LNCaP clone FGC (cell line): ENCODE measurements around the gene WDR1.

ENCODE experiments used
- DNase-seq: peaks from one replicate; pipeline ENCODE4 v3.0.0-alpha.2; 2011; ENCODE audit warnings: low read depth
- H3K4me3 ChIP-seq: 2 replicates; pipeline ENCODE4 v1.5.1; 2011; ENCODE audit warnings: mild to moderate bottlenecking, low read depth, low read length, control low read depth
- CTCF ChIP-seq: IDR thresholded peaks from 2 replicates; pipeline ENCODE4 v1.5.1; 2012; ENCODE audit warnings: mild to moderate bottlenecking; ENCODE audit not compliant: control insufficient read depth, insufficient read depth; ENCODE audit errors: extremely low read depth

WDR1 gene

GRCh38 chr4:10113362-10114047, 3.1 kb downstream of the WDR1 start:
- no peak for DNase-seq
- H3K4me3 ChIP-seq: no peak overlapping the region
- TF ChIP-seq CTCF: no peak

DNA sequence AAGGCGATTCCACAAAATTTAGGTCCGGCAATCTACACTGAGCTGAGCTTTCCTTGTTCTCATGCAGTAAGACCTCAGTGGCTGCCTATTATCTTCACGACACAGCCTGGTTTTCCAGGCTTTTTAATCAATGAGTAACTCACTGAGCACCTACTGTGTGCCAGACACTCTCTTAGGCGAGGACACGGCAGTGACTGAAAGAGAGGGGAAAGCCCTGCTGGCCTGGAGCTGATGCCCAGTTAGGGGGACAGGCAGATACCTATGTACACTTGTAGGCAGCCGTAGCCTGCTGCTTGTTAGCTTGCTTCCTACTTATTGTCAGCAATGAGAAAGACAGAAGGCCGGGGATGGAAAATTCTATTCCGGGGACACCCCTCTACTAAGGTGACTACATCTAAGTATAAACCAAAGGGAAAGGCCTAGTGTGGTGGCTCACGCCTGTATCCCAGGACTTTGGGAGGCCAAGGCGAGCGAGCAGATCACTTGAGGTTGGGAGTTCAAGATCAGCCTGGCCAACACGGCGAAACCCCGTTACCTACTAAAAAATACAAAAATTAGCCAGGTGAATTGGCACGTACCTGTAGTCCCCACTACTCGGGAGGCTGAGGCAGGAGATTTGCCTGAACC, 3.8 kb downstream of the WDR1 start:
- no peak for DNase-seq
- no peak overlapping the region for H3K4me3 ChIP-seq
- no peak for TF ChIP-seq CTCF

- TF ChIP-seq CTCF: no peak
- no peak for DNase-seq
- no peak overlapping the region for H3K4me3 ChIP-seq
Measured at GRCh38 chr4:10111067-10111801, 5.4 kb downstream of the WDR1 start.

DNA sequence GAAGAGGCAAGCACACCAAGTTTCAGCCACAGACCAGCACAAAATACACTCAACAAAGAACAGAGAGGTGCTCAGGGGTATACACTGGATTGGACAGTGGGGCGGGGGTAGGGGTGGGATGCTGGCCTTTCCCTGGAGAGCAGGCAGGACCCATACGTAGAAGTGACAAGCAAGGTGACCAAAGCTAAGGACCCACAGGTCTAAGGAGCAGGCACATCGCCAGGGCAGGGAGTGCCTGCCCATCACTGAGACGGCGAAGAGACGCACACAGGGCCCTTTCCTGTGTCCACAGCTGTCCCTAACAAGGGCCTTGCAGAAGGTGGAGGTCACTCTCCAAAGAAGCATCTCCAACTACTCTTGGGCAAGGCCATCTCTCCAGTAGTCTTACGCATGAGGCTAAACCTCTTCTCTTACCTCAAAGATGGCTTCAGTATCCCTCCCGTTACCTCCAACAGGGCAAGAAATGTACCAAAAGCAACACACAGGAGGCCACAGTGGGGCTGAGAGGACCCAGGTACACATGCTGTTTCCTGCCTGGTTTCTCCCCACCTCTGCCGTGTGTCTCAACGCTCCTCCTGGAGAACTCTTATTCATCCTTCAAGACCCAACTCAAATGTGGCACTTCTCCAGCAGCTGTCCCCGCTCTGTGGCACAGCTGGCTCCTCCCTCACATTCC, 6.5 kb downstream of the WDR1 start:
- TF ChIP-seq CTCF: no peak
- no peak overlapping the region for H3K4me3 ChIP-seq
- DNase-seq: no peak

DNA sequence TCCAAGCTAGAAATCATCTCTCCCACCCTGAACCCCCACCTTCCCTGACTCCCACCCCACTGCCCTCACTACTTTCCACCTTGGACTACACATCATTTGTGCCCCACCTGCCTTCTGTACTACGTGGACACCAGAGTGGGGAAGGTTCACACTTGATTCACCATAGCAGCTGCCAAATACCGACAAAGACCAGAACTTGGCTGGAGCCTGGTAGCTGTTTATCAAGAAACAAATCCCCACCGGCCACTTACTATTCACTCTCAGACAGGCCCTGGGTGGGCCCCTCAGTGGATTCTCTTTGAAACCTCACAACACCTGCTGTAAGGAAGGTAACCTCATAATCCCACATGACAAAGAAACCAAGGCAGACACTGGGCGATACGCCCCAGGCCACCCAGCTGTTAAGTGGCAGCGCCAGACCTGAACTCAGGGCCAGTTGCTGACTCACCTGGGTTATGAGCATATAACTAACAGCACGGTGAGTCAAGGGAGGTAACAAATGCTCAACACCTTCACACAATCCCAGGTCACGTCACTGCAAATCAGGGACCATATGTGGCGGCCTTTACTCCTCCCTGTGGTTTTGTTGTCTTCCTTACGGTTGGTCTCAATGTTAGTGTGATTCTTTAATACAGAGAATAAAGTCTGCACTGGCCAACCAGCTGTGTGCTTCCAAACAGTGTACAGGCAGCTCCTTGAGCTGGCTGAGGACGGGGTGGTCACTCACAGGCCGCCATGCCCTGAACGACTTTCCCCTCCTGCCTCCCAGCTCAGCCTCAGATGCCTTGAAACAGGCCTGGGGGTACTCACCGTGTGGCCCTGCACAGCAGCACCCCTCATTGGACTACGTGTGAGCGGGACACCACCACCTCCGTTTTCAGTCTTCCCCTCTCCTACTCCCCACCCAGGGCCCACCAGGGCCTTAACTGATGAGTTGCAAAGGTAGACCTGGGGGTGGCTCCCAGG, 7.5 kb downstream of the WDR1 start:
- TF ChIP-seq CTCF: no peak
- DNase-seq: no peak
- H3K4me3 ChIP-seq: no peak overlapping the region

GRCh38 chr4:10108391-10108790, 8.2 kb downstream of the WDR1 start:
- TF ChIP-seq CTCF: no peak
- no peak for DNase-seq
- H3K4me3 ChIP-seq: no peak overlapping the region
